ENCODE data around the gene BAIAP2L1.

The BAIAP2L1 gene

DNA sequence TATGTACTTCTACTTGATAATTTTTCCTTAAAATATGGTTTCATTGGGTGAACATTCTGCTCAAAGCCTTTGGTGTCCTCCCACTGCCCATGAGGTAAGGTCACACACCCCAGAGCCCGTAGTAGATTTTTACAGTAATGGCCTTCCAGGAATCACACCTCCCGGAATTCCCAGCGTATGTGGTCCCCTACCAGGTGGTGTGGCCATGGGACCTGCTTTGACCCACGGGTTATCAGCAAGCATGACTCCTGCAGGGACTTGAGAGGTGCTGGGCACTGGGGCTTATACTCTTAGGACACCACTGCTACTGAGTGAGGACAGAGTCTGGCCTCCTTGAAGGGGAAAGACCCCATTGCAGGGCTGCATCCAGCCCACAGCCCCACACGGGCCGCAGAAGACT, 42.2 kb downstream of the BAIAP2L1 start:
- no peak for DNase-seq (ENCODE audit: low spot score)

DNA sequence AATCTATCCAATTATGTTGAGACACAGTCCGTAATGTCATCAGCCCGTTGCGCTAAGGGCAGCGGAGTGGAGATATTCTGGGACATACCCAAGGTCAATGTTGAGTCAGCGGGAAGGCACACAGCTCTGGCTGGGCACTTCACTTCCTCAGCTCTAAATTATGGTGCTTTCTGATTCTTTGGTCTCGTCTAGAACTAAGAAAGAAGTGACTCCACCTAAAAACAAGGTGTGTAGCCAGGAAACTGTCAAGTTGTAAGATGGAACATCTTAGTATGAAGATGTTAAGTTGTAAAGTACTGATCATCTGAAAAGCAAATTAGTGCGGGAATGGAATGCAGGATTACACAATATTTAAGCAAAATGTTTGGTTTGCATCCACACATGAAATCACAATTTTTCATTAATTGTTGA, 43.1 kb downstream of the BAIAP2L1 start:
- DNase-seq (ENCODE audit: low spot score): peak; percentile 33

DNA sequence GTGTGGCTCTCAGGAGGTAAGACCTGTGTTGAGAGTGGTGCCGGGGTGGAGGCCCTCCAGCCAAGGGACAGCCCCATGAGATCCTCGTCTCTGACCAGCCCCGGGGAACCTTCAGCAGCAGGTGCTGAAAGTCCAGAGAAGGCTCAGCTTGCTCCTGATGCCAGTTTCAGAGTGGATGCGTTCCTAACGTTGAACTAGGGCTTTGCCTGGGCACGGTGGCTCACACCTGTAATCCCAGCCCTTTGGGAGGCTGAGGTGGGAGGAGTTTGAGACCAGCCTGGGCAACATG, 45.7 kb downstream of the BAIAP2L1 start:
- no peak for DNase-seq (ENCODE audit: low spot score)

DNA sequence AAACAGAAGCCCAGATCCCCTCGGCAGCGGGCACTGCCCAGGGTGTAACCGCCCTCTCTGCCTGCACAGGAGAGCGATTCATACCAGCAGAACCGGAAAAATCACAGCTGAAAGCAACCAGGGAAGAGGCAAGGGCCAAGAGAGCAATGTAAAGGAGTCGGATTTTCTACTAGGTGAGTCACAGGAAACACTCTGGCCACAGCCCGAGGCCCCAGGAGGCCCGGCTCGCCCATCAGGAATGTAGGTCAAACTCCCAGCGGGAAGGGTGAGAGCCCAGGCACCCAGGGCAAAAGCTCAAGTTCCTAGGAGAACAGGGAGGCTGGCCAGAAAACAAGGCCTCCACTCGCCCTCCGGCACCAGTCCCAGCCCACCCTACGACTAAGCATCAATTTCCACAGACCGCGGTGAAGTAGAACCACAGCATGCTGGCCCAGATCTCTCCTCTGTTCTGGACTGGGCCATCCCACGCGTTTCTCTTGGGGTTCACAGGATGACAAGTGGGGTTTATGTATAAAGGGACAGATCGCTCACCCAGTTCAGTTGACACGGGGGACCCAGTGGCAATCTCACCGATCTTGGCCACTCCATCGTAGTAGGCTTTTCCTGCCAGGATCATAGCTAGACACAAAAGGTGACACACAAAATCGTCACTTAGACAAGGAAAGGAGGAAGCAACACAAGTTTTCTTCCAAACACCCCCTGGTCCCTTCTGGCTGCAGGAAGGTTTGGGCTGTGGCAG, 46.2 kb downstream of the BAIAP2L1 start:
- peak; percentile 75 for DNase-seq (ENCODE audit: low spot score)

DNA sequence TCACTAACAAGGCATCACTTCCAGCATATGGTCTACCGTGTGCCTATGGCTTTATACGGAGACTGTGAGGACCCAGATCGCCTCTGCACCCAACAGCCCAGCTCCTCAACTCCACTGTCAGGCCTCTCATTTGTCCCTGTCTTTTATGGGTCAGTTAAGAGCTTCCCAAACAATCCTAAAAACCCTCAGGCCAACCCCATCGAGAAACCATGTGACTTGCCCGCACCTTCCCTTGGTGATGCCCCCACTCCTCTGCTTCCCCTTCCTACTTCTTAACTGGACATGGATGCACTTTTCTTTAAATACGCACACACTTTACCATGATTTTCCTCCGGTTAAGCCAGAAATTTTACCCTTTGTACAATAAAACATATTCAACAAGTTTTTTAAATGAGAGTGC, 46.8 kb downstream of the BAIAP2L1 start:
- no peak for DNase-seq (ENCODE audit: low spot score)

DNA sequence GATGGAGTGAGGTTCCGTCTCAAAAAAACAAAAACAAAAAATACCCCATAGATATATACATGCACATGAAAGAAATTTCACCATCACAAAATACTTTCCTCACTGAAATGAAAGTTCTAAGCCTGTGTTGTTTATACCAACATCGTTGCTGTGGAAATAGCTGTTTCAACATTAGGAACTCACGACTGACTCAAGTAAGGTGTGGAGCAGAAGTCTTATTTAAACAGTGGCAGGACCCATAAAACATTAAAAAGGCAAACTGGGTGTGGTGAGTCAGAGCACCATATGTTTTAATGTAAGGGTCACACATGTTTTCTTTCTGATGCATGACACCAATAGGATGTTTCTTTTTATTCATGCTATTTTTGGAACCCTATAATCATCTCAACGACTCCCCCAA, 48.3 kb downstream of the BAIAP2L1 start:
- DNase-seq (ENCODE audit: low spot score): peak; percentile 64

DNA sequence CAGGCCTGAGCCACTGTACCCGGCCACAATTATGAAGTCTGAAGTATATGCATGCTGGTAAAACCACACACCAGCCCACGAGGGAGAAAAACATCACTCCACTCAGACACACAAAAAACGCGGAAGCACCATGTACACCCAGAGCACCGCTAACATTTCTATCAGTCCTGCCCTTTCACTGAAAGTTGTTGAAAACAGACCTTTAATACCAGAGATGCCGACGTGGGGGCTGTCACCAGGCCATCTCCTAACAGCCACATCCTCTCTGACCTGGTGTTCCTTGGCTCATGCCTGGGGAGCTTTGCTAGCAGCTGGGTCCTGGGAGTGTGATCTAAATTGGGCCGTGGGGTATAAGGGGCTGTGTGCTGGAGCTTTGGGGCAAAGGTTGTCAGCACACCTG, 49.8 kb downstream of the BAIAP2L1 start:
- DNase-seq (ENCODE audit: low spot score): no peak

DNA sequence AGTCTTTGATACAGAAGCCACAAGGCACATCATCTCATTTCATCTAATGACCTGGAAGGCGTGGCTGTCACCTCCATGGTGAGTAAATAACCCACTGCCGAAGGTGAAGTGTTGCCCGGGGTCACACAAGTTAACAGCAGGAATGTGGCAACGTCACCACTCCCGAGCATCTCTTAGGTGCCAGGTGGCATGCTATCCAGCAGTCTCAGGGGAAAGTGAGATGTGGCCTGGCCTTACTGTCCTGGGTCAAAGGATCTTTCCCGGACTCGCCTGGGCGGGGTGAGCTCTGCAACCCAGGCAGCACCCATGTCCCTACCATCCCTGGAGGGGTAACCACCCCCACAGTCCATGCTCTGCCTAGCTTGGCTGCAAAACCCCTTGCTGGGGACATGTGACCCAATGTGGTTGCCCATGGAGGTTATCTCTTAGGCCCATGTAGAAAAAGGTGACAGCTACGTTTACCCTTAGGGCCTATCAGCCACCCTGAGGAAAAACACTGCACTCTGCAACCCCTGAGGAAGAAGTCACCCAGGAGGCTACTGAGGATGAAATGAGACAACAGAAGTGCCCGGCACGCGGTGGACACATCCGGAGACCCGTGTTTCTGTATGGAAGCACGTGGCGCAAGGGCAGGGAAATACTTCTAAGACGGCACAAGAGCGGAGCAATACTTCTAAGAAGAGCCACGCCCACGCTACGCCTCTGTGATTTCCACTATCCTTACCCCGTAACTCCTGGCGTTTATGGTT, 52.0 kb downstream of the BAIAP2L1 start:
- DNase-seq (ENCODE audit: low spot score): no peak

DNA sequence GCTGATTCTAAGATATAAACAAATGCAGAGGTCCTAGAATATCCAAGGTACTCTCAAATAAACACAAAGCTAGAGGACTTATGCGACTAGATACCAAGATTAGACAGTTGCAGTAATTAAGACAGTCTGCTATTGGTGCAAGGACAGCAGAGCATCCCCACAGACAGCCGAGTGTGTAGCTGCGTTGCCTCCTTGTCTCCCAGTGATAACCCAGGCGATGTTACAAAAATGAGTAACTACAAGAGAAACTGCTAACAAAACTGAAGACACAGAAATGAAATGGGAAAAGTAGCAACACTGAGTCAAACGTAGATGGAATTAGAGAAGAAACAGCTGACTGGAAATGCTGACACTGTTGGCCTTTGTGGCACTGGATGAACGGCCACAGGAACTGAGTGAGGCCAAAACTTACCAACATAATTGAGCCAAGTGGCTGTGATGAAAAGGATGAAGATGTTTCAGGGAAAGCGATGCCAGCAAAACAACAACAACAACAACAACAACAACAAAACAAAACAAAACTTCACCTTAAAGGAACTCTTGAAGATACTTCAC, 54.3 kb downstream of the BAIAP2L1 start:
- no peak for DNase-seq (ENCODE audit: low spot score)

DNA sequence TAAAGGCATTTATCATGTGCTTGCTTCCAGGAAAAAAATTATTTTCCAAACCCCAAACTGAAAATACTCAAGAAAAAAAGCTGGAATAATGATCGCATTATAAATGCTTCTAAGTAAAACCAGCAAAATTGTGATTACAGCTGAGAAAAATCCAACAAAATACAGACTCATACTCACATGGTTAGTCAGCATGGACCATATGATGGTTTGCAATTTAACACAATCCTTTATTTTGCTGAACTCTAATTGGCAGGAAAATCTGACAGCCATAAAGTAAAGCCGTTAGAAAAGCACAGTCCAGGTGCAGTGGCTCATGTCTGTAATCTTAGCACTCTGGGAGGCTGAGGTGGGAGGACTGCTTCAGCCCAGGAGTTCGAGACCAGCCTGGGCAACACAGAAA, 59.8 kb downstream of the BAIAP2L1 start:
- DNase-seq (ENCODE audit: low spot score): peak; percentile 19

DNA sequence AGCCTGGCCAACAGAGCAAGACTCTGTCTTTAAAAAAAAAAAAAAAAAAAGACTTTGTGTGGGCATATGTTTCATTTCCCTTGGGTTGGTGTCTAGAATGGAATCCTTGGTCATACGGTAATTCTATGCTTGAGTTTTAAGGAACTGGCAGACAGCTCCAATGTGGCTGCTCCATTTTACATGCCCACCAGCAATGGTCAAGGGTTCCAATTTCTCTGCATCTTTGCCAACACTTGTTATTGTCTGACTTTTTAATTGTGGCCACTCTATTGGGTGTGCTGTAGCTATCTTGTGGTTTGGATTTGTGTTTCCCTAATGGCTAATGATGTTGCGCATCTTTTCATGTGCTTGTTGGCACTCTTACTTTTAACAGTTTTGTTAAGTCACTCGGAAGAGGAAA, 61.8 kb downstream of the BAIAP2L1 start:
- no peak for DNase-seq (ENCODE audit: low spot score)

DNA sequence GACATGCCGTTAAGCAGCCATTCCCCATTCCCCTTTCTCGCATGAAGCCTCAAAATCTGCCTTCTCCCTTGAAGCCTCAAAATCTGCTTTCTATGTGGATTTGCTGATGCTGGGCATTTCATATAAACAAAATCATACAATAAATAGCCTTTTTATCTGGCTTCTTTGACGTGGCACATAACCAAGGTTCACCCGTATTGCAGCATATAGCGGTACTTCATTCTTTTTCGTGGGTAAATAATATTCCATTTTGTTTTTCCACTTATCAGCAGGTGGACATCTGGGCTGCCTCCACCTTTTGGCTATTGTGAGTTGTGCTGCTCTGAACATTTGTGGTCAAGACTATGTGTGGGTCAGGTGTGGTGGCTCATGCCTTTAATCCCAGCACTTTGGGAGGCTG, 62.4 kb downstream of the BAIAP2L1 start:
- DNase-seq (ENCODE audit: low spot score): no peak

DNA sequence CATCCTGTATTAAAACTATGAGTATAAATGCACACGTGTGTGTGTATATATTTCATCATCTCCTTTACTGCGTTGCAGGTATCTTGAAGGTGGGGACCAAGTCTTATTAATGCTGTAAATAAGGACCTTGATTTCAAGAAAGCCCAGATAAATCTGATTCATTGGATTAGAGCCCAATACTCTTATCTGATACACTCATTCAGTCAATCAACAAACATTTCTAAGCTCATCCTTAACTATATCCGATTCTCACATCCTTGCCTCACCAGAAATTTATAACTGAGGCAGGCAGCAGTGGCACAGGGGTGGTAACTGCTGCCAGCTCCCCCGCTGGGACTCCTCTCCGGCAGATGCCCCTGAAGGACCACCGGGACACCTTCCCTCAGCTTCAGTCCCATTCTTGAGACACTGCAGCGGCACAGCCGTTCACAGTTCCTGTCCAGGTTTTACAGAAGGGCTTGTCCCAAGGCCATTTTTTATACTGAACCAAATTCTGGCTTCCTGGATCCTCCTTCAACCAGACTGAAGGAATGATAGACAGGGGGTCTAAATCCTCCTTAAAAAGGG, 65.4 kb downstream of the BAIAP2L1 start:
- no peak for DNase-seq (ENCODE audit: low spot score)

DNA sequence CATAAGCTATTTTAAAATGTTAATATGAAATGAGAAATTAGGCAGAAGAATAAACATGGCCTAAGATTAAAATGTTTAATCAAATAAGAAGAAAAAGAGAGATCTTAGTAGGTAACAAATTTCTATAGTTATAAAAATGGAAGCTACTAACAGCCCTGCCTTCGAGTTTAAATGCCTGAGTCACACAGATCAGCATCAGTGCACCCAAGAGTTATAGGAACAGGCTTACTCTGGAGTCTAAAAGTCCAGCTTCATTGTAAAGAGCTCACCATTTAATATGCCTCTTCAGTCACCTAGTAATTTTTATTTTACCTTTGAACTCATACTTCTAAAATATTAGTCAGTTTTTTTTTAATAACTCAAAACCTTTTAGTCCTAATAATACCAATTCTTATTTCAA, 66.8 kb downstream of the BAIAP2L1 start:
- DNase-seq (ENCODE audit: low spot score): no peak

DNA sequence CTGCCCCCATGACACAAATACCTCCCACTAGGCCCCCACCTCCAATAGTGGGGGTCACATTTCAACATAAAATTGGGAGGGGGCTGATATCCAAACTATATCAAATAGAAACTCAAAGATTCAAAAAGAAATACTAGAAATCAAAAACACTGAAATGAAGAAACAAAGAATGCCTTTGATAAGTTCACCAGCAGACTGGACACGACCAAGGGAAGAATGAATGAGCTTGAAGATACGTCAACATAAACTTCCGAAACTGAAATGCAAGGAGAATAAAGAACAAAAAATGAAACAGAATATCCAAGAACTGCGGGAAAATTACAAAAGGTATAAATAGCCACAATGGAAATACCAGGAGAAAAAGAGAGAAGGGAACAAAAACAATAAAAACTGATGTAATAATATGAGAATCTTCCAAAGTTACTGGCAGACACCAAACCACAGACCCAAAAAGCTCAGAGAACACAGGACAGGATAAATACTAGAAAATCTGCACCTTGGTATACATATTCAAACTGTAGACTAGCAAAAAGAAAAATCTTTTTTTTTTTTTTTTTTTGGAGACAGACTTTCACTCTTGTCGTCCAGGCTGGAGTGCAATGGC, 69.9 kb downstream of the BAIAP2L1 start:
- no peak for DNase-seq (ENCODE audit: low spot score)

DNA sequence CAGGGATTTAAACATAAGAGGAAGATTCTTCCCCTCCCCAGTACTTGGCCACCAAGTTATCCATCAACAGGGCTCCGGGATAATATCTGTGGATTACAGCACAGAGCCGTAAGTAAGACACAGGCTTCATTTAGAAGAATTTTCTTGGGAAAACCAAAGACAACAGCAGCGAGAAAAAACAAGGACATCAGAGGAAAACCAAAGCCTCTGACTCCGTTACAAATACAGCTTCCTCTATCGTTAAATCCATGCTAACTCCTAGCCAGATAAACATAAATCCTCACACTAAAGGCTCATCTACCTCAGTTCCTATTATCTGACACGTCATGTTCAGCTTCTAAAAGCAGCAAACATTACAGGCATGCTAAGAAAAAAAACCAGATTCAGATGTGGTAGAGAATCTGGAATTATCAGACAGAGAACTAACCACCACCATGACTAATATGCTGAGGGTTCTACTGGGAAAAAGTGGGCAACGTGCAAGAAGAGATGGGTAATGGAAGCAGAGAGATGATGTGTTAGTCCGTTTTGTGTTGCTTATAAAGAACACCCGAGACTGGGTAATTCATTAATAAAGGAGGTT, 71.0 kb downstream of the BAIAP2L1 start:
- DNase-seq (ENCODE audit: low spot score): peak; percentile 38

DNA sequence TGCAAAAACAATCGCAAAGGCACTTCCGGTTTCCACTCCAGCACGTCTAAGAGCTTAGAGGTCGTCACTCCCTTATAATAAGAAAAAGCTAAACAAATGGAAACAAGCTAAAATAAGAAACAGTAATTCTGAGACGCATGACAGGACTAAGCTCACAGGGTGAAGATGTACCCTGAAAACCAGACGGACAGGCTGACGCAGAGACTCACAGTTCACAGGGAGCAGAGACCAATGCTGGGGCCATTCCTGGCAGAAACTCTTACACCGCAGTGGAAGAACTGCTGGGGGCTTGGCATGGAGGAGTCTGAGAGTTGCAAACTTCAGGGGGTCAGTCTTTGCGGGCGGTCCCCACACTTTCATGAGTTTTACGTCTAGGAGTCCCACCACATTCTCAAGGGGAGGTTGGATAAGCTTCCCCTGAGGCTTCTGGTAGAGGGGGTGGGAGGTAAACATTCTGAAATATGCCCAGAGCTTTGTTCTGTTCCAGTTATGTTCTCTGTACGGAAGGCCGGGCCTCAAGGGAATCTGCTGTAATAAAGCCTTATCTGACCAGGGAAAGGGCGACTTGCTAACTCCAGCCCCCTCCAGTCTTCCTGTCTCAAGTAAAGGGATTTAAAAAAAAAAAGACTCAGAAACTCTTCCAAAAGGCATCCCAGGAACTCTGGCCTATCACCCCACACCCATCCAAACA, 71.6 kb downstream of the BAIAP2L1 start:
- no peak for DNase-seq (ENCODE audit: low spot score)

DNA sequence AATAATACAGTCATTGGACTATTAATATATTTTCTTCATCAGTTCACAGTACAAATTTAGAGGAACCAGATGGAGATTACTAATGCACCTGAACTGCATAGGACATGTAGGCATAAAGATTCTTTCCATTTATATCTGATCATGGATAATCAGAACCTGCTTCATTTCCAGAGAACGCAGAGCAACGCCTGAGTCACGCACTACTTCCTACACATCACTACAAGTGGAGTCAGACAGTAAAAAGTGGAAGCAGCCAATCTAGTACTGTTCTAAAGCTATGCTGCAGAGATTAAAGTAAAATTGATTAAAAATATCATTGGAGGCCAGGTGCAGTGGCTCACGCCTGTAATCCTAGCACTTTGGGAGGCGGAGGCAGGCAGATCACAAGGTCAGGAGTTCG, 76.1 kb downstream of the BAIAP2L1 start:
- DNase-seq (ENCODE audit: low spot score): no peak

DNA sequence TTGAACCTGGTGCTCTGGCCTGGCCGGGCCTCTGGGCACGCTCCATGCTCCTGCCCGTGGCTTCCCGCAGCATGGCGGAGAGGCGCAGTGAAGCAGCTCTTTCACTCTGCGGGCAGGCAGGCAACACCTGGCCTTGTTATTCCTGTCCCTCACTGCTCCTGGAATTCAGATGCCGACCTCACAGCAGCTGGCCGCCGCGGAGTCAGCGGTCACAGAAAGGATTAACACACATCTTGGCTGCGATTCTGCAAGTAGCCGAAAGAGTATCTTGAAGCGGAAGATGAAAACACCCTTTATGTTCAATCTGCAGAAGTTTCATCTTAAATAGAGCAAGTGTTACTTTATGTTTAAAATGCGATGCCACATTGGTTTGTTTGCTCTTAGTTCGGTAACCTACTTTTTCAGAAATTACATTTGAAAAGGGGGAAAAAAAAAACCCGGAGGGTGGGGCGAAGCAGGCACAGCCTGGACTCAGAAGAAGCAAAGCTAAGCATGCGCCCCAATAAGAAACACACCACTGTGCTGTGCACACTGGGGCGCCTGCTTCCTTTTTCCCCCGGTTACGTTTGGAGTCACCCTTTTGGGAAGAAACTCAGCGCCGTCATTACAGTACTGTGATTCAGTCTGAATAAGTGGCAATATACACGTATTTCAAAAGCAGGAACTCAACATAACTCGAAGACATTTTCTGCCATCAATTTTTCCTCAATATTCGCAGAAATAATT, 77.1 kb downstream of the BAIAP2L1 start:
- DNase-seq (ENCODE audit: low spot score): peak; percentile 49

DNA sequence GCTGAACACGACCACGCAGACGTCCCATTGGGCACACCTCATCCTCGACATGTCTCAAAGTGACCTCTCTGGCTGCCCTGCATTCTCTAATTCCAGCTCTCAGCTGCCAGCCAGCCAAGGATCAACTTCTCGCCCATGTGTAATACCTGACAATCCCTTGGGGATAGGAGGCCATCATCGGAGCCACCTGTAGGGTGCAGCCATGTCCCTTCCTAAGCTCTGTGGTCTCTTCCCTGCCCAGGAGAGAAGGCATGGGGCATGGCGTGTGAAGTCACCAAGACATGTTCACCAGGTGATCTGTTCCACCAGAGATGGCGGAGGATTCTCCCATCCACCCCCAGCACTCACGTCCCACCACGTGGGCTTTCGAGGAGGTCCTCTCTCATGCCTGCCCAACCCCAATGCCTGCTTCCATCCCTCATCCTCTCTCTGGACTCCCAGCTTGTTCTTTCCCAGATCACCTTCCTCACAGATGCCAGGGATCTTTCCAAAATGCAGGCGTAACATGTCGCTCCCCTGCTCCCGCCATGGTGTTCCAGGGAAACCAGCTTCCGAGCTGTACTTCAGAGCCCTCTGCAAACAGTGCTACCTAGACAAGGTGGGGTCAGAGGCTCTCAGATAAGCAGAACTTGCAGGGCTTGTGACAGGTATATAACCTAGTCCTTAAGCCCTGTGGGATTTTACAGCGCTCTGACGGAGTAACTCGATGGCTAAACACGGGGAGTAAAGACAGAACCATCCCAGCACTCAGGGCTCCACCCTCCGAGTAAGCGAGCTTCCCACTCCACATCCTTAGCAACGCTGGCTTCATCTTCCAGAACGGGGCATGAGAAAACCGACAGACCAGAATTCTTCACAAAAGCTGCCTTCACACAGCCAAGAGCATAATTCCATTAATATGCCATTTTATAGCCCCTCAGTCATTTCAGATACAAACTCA, 78.3 kb downstream of the BAIAP2L1 start:
- no peak for DNase-seq (ENCODE audit: low spot score)
